Measurements from ENCODE around the gene SLC2A4. TPM values are rescaled to one million over a fixed set of nuclear protein-coding genes. Genes with fewer than 3 reads are reported as not detected.
"Not testable (repeated sequence)": the region's sequence is repeated elsewhere in the genome, so short reads cannot be mapped to it uniquely, and the experiment has no call there.

Gene SLC2A4
- polyA plus RNA-seq, 1 donor: 39.2 TPM

GRCh38 chr17:7324438-7324779 lies 42.9 kb downstream of the SLC2A4 start:
- no peak for DNase-seq (ENCODE audit: low read depth)

- no peak for DNase-seq (ENCODE audit: low read depth)
Observed at GRCh38 chr17:7325031-7325528, 43.6 kb downstream of the SLC2A4 start.

GRCh38 chr17:7326186-7326585 lies 44.7 kb downstream of the SLC2A4 start:
- DNase-seq (ENCODE audit: low read depth): no peak

- DNase-seq (ENCODE audit: low read depth): no peak
Observed at GRCh38 chr17:7327056-7327455, 45.5 kb downstream of the SLC2A4 start.

- no peak for DNase-seq (ENCODE audit: low read depth)
Observed at GRCh38 chr17:7327501-7327900, 46.0 kb downstream of the SLC2A4 start.

- no peak for DNase-seq (ENCODE audit: low read depth)
Observed at GRCh38 chr17:7328009-7328408, 46.5 kb downstream of the SLC2A4 start.

GRCh38 chr17:7328840-7329373 lies 47.4 kb downstream of the SLC2A4 start, which contains the start of gene NEURL4:
Gene NEURL4 (minus strand): TSS chr17:7329335. CDS start chr17:7329312, 23 bp downstream.
- DNase-seq (ENCODE audit: low read depth): no peak

GRCh38 chr17:7329374-7329996 lies 48.0 kb downstream of the SLC2A4 start:
- DNase-seq (ENCODE audit: low read depth): peak; percentile 97

- peak; percentile 71 for DNase-seq (ENCODE audit: low read depth)
Observed at GRCh38 chr17:7329997-7330637, 48.6 kb downstream of the SLC2A4 start.

- no peak for DNase-seq (ENCODE audit: low read depth)
Observed at GRCh38 chr17:7330638-7331015, 49.1 kb downstream of the SLC2A4 start.

GRCh38 chr17:7332111-7332510 lies 50.6 kb downstream of the SLC2A4 start:
- DNase-seq (ENCODE audit: low read depth): no peak

GRCh38 chr17:7332600-7333069 lies 51.1 kb downstream of the SLC2A4 start:
- not testable (repeated sequence) for DNase-seq (ENCODE audit: low read depth)

- DNase-seq (ENCODE audit: low read depth): no peak
Observed at GRCh38 chr17:7334938-7335538, 53.5 kb downstream of the SLC2A4 start.

GRCh38 chr17:7335765-7336164 lies 54.2 kb downstream of the SLC2A4 start:
- DNase-seq (ENCODE audit: low read depth): not testable (repeated sequence)

- no peak for DNase-seq (ENCODE audit: low read depth)
Observed at GRCh38 chr17:7336240-7337175, 55.0 kb downstream of the SLC2A4 start, which contains the start of gene ACAP1. Gene ACAP1 (plus strand): TSS chr17:7336529. CDS start chr17:7336735, 206 bp downstream.

GRCh38 chr17:7337600-7337999 lies 56.1 kb downstream of the SLC2A4 start:
- not testable (repeated sequence) for DNase-seq (ENCODE audit: low read depth)

Other genes with a start within 250 kb of the SLC2A4 start
- gene SLC16A13, start 245.7 kb upstream of the SLC2A4 start, polyA plus RNA-seq (ENCODE audit: insufficient read length): 0.96 TPM
- gene SLC16A11, start 237.6 kb upstream of the SLC2A4 start, polyA plus RNA-seq (ENCODE audit: insufficient read length): 0.33 TPM
- gene CLEC10A, start 201.5 kb upstream of the SLC2A4 start, polyA plus RNA-seq (ENCODE audit: insufficient read length): 2.2 TPM
- gene ASGR2, start 166.9 kb upstream of the SLC2A4 start, polyA plus RNA-seq (ENCODE audit: insufficient read length): 0.11 TPM
- 2.3 TPM for gene ASGR1, start 102.3 kb upstream of the SLC2A4 start, polyA plus RNA-seq (ENCODE audit: insufficient read length)
- gene DLG4, start 61.9 kb upstream of the SLC2A4 start, polyA plus RNA-seq (ENCODE audit: insufficient read length): 18.0 TPM
- gene ACADVL, start 61.8 kb upstream of the SLC2A4 start, polyA plus RNA-seq (ENCODE audit: insufficient read length): 243 TPM
- 36.2 TPM for gene DVL2, start 47.2 kb upstream of the SLC2A4 start, polyA plus RNA-seq (ENCODE audit: insufficient read length)
- gene PHF23, start 42.3 kb upstream of the SLC2A4 start, polyA plus RNA-seq (ENCODE audit: insufficient read length): 35.7 TPM
- gene GABARAP, start 39.3 kb upstream of the SLC2A4 start, polyA plus RNA-seq (ENCODE audit: insufficient read length): 246 TPM
- 187 TPM for gene CTDNEP1, start 30.0 kb upstream of the SLC2A4 start, polyA plus RNA-seq (ENCODE audit: insufficient read length)
- 48.5 TPM for gene ELP5, start 29.5 kb upstream of the SLC2A4 start, polyA plus RNA-seq (ENCODE audit: insufficient read length)
- gene CLDN7, start 19.2 kb upstream of the SLC2A4 start, polyA plus RNA-seq (ENCODE audit: insufficient read length): 0.99 TPM
- 2.4 TPM for gene YBX2, start 12.9 kb downstream of the SLC2A4 start, polyA plus RNA-seq (ENCODE audit: insufficient read length)
- 281 TPM for gene EIF5A, start 25.9 kb downstream of the SLC2A4 start, polyA plus RNA-seq (ENCODE audit: insufficient read length)
- gene GPS2, start 33.6 kb downstream of the SLC2A4 start, polyA plus RNA-seq (ENCODE audit: insufficient read length): 60.5 TPM
- 18.7 TPM for gene NEURL4, start 47.6 kb downstream of the SLC2A4 start, polyA plus RNA-seq (ENCODE audit: insufficient read length)
- 11.3 TPM for gene ACAP1, start 54.8 kb downstream of the SLC2A4 start, polyA plus RNA-seq (ENCODE audit: insufficient read length)
- 6.5 TPM for gene KCTD11, start 70.4 kb downstream of the SLC2A4 start, polyA plus RNA-seq (ENCODE audit: insufficient read length)
- gene TMEM95, start 73.4 kb downstream of the SLC2A4 start, polyA plus RNA-seq (ENCODE audit: insufficient read length): not detected
- gene TNK1, start 99.4 kb downstream of the SLC2A4 start, polyA plus RNA-seq (ENCODE audit: insufficient read length): 0.71 TPM
- 27.7 TPM for gene PLSCR3, start 112.8 kb downstream of the SLC2A4 start, polyA plus RNA-seq (ENCODE audit: insufficient read length)
- gene TMEM256, start 122.4 kb downstream of the SLC2A4 start, polyA plus RNA-seq (ENCODE audit: insufficient read length): 55.6 TPM
- 24.5 TPM for gene NLGN2, start 126.1 kb downstream of the SLC2A4 start, polyA plus RNA-seq (ENCODE audit: insufficient read length)
- not detected for gene SPEM1, start 138.6 kb downstream of the SLC2A4 start, polyA plus RNA-seq (ENCODE audit: insufficient read length)
- gene SPEM2, start 143.9 kb downstream of the SLC2A4 start, polyA plus RNA-seq (ENCODE audit: insufficient read length): not detected
- not detected for gene SPEM3, start 147.1 kb downstream of the SLC2A4 start, polyA plus RNA-seq (ENCODE audit: insufficient read length)
- 0.87 TPM for gene TMEM102, start 153.7 kb downstream of the SLC2A4 start, polyA plus RNA-seq (ENCODE audit: insufficient read length)
- 1.4 TPM for gene FGF11, start 157.8 kb downstream of the SLC2A4 start, polyA plus RNA-seq (ENCODE audit: insufficient read length)
- gene CHRNB1, start 163.3 kb downstream of the SLC2A4 start, polyA plus RNA-seq (ENCODE audit: insufficient read length): 89.3 TPM
- 25.1 TPM for gene ZBTB4, start 197.9 kb downstream of the SLC2A4 start, polyA plus RNA-seq (ENCODE audit: insufficient read length)
- gene SLC35G6, start 199.7 kb downstream of the SLC2A4 start, polyA plus RNA-seq (ENCODE audit: insufficient read length): 0.15 TPM
- gene POLR2A, start 202.6 kb downstream of the SLC2A4 start, polyA plus RNA-seq (ENCODE audit: insufficient read length): 53.3 TPM

Measured in forelimb muscle (tissue), 1 donor.